ENCODE data around the gene EIF3K.
"Not testable (repeated sequence)": the region's sequence is repeated elsewhere in the genome, so short reads cannot be mapped to it uniquely, and the experiment has no call there.

The EIF3K gene

GRCh38 chr19:38618590-38619360 lies at the start of gene EIF3K:
Gene EIF3K, plus strand, starts transcription at chr19:38619188. Its CDS starts 81 bp downstream, at chr19:38619269.
- DNase-seq, result peak; percentile 99

- DNase-seq, result no peak
Measured at GRCh38 chr19:38569368-38569983, 49.5 kb upstream of the EIF3K start.

- no peak for DNase-seq
Measured at GRCh38 chr19:38571682-38572081, 47.3 kb upstream of the EIF3K start.

- no peak for DNase-seq
Measured at GRCh38 chr19:38577826-38578225, 41.2 kb upstream of the EIF3K start.

- DNase-seq, result not testable (repeated sequence)
Measured at GRCh38 chr19:38579304-38579703, 39.7 kb upstream of the EIF3K start.

GRCh38 chr19:38580080-38580479 lies 38.9 kb upstream of the EIF3K start:
- DNase-seq, result no peak

- no peak for DNase-seq
Measured at GRCh38 chr19:38583219-38583984, 35.6 kb upstream of the EIF3K start.

- no peak for DNase-seq
Measured at GRCh38 chr19:38583985-38584305, 35.0 kb upstream of the EIF3K start.

- DNase-seq, result no peak
Measured at GRCh38 chr19:38587562-38587961, 31.4 kb upstream of the EIF3K start.

GRCh38 chr19:38588041-38588440 lies 30.9 kb upstream of the EIF3K start:
- DNase-seq, result no peak

GRCh38 chr19:38592940-38593339 lies 26.0 kb upstream of the EIF3K start:
- no peak for DNase-seq

- DNase-seq, result peak; percentile 35
Measured at GRCh38 chr19:38596057-38596981, 22.7 kb upstream of the EIF3K start.

GRCh38 chr19:38597075-38597474 lies 21.9 kb upstream of the EIF3K start:
- no peak for DNase-seq

GRCh38 chr19:38599722-38600121 lies 19.3 kb upstream of the EIF3K start:
- no peak for DNase-seq

GRCh38 chr19:38602856-38603255 lies 16.1 kb upstream of the EIF3K start:
- DNase-seq, result not testable (repeated sequence)

- DNase-seq, result no peak
Measured at GRCh38 chr19:38606131-38606530, 12.9 kb upstream of the EIF3K start.

GRCh38 chr19:38614289-38614688 lies 4.7 kb upstream of the EIF3K start:
- no peak for DNase-seq

- no peak for DNase-seq
Measured at GRCh38 chr19:38615007-38615581, 3.9 kb upstream of the EIF3K start.

- no peak for DNase-seq
Measured at GRCh38 chr19:38616265-38616664, 2.7 kb upstream of the EIF3K start.

- peak; percentile 45 for DNase-seq
Measured at GRCh38 chr19:38617283-38617763, 1.7 kb upstream of the EIF3K start.

- DNase-seq, result peak; percentile 85
Measured at GRCh38 chr19:38617764-38618589, 1.0 kb upstream of the EIF3K start, which contains the start of gene MAP4K1. Gene MAP4K1, minus strand, starts transcription at chr19:38617953. Its CDS starts 58 bp downstream, at chr19:38617895.
